GM12878 (cell line): ENCODE results near the gene GIPC1. TPM values are rescaled to one million over a fixed set of nuclear protein-coding genes. Genes with fewer than 3 reads are reported as not detected.

Experiments used
- ATAC-seq: fragments of 200-7000 bp; cut with Tn5 transposase; 3 replicates; pipeline ENCODE4 v1.9.1; 2020; ENCODE audit warnings: mild to moderate bottlenecking, moderate library complexity
- BruUV-seq: library from RNA; stranded (reverse); fragments of 400-500 nt; replicated peaks from 2 replicates; lab custom pipeline; 2021; lab: Mats Ljungman, UMichigan
- CTCF ChIA-PET: fragments of 300-600 bp; sonication (Branson Sonifier 250); formaldehyde crosslinking; extraction: SDS; loops from one replicate; lab custom pipeline; 2021; ENCODE audit warnings: inconsistent platforms; lab: Yijun Ruan, JAX
- POLR2A ChIA-PET: fragments of 350-600 bp; formaldehyde crosslinking; extraction: SDS; loops from one replicate; lab custom pipeline; 2021; ENCODE audit warnings: inconsistent platforms; lab: Charles Lee
- RAD21 ChIA-PET: fragments of 300-600 bp; sonication (Branson Sonifier 250); formaldehyde crosslinking; loops from one replicate; lab custom pipeline; 2023; ENCODE audit warnings: antibody characterized with exemption; ENCODE audit not compliant: unreplicated experiment; lab: Charles Lee
- SMC1A ChIA-PET: fragments of 300-600 bp; sonication (Branson Sonifier 250); formaldehyde crosslinking; loops from one replicate; lab custom pipeline; 2023; ENCODE audit not compliant: unreplicated experiment, uncharacterized antibody; lab: Charles Lee
- DNase-seq: peaks from one replicate; pipeline ENCODE4 v3.0.0-alpha.2; 2011; ENCODE audit warnings: low read depth, low spot score
- FAIRE-seq: peaks from 3 replicates; lab custom pipeline; 2011; peaks lifted over from hg19 to GRCh38; lab: Jason Lieb, UNC
- H2AFZ ChIP-seq: 2 replicates; pipeline ENCODE4 v1.6.0; 2011; ENCODE audit warnings: low read depth, low read length, control low read depth; ENCODE audit not compliant: control insufficient read depth
- H3K27ac ChIP-seq: 2 replicates; pipeline ENCODE4 v1.5.1; 2011; ENCODE audit warnings: control low read depth; ENCODE audit not compliant: control insufficient read depth, insufficient read depth
- H3K27me3 ChIP-seq, 2 experiments: replicated peaks in 1 of 2; 2 replicates each; pipeline versions ENCODE4 v1.6.0 to v1.6.1; 2011; ENCODE audit warnings: low read length in 1 of 2; ENCODE audit not compliant: control insufficient read depth in 2 of 2, insufficient read depth in 2 of 2
- H3K36me3 ChIP-seq, 2 experiments: 2 replicates each; pipeline ENCODE4 v1.5.1; 2011; ENCODE audit warnings: low read length in 1 of 2; ENCODE audit not compliant: control insufficient read depth in 2 of 2, insufficient read depth in 2 of 2
- H3K4me1 ChIP-seq: 2 replicates; pipeline ENCODE4 v1.6.1; 2011; ENCODE audit warnings: mild to moderate bottlenecking, low read length, moderate library complexity, mixed read lengths; ENCODE audit not compliant: control insufficient read depth, insufficient read depth
- H3K4me2 ChIP-seq: 2 replicates; pipeline ENCODE4 v1.6.0; 2011; ENCODE audit warnings: control low read depth; ENCODE audit not compliant: control insufficient read depth, insufficient read depth
- H3K4me3 ChIP-seq: fragments of 200-600 bp; sonication (generic); 2 replicates; pipeline ENCODE4 v1.5.1; 2016
- H3K79me2 ChIP-seq: 2 replicates; pipeline ENCODE4 v1.6.0; 2011; ENCODE audit warnings: low read length; ENCODE audit not compliant: control insufficient read depth, insufficient read depth
- H3K9ac ChIP-seq: 2 replicates; pipeline ENCODE4 v1.8.0; 2011; ENCODE audit warnings: low read length, control low read depth, mixed read lengths; ENCODE audit not compliant: control insufficient read depth, insufficient read depth
- H3K9me3 ChIP-seq: replicated peaks from 3 replicates; pipeline ENCODE4 v1.5.1; 2011; ENCODE audit warnings: mild to moderate bottlenecking, low read length; ENCODE audit not compliant: control insufficient read depth, insufficient read depth
- H4K20me1 ChIP-seq: 2 replicates; pipeline ENCODE4 v1.6.0; 2011; ENCODE audit not compliant: control insufficient read depth, insufficient read depth
- CEBPB ChIP-seq, 2 experiments: fragments of 150-350 bp in 1 of 2; IDR thresholded peaks; 2 replicates each; pipeline ENCODE4 v1.6.1; 2012 to 2014; ENCODE audit warnings: low read depth in 2 of 2, low read length in 2 of 2, borderline replicate concordance in 1 of 2, inconsistent platforms in 1 of 2
- ESRRA ChIP-seq: IDR thresholded peaks from 2 replicates; pipeline ENCODE4 v1.6.1; 2012; ENCODE audit warnings: mild to moderate bottlenecking, low read length, improper control_type of control experiment
- POLR2AphosphoS2 ChIP-seq: IDR thresholded peaks from 2 replicates; pipeline ENCODE4 v1.6.1; 2011; ENCODE audit warnings: low read depth, mild to moderate bottlenecking, low read length, improper control_type of control experiment, moderate library complexity
- ZBED1 ChIP-seq: IDR thresholded peaks from 2 replicates; pipeline ENCODE4 v1.6.1; 2016; ENCODE audit warnings: borderline replicate concordance
- ZNF217 ChIP-seq: fragments of 450-650 bp; IDR thresholded peaks from 2 replicates; pipeline ENCODE4 v1.6.1; 2017; ENCODE audit warnings: antibody characterized with exemption, mild to moderate bottlenecking
- whole genome bisulfite sequencing: methylation state at CpG from one replicate; pipeline ENCODE4 v1.1.6; 2016; ENCODE audit warnings: low lambda C conversion rate; ENCODE audit not compliant: insufficient replicate concordance, insufficient coverage; ENCODE audit errors: missing lambda C conversion rate; 5-methylcytosine and 5-hydroxymethylcytosine counted together
- in situ Hi-C: fragments of 300-500 bp; cut with MboI; formaldehyde crosslinking; loops from 9 replicates; pipeline ENCODE4 v1.14.3; 2018; ENCODE audit warnings: mixed read lengths
- intact Hi-C: fragments of 100-400 bp; cut with micrococcal nuclease; formaldehyde crosslinking; loops from one replicate; pipeline ENCODE4 v1.14.2; 2022; ENCODE audit not compliant: unreplicated experiment
- polyA plus RNA-seq, 11 experiments: library from polyadenylated mRNA; depleted of rRNA in 4 of 11; unstranded in 6 of 11; stranded (reverse) in 5 of 11; fragments of >200 nt; fragmentation: Nextera tagmentation in 4 of 11; fragmentation: Illumina TruSeq in 1 of 11; extraction: Ambion mirVana in 4 of 11; extraction: Trizol in 1 of 11; gene quantifications; 1 replicate in 1 of 11; 2 replicates in 10 of 11; pipeline versions ENCODE4 v1.2.1 to v1.2.3, GENCODE V29; 2011 to 2016; ENCODE audit warnings: inconsistent platforms in 2 of 11, missing spikeins in 2 of 11, low read depth in 1 of 11
- total RNA-seq, 4 experiments: library from RNA; depleted of rRNA in 3 of 4; stranded (reverse); fragments of >200 nt in 3 of 4; fragmentation: Illumina TruSeq in 1 of 4; extraction: Trizol in 1 of 4; gene quantifications; 2 replicates each; pipeline versions ENCODE4 v1.2.1 to v1.2.3, GENCODE V29; 2013 to 2021
- TF ChIP-seq, protein P1 (sequence below): IDR thresholded peaks from 2 replicates; pipeline ENCODE4 v1.6.1; 2012; ENCODE audit warnings: mild to moderate bottlenecking, low read depth, low read length

GIPC1 gene
- total and polyA plus RNA-seq, 10 of the 15 experiments (the other 5 are each of a cell fraction or from before 2014, with no cell fraction given) = 0.47 to 24.1 (median 13.6) TPM

DNA sequence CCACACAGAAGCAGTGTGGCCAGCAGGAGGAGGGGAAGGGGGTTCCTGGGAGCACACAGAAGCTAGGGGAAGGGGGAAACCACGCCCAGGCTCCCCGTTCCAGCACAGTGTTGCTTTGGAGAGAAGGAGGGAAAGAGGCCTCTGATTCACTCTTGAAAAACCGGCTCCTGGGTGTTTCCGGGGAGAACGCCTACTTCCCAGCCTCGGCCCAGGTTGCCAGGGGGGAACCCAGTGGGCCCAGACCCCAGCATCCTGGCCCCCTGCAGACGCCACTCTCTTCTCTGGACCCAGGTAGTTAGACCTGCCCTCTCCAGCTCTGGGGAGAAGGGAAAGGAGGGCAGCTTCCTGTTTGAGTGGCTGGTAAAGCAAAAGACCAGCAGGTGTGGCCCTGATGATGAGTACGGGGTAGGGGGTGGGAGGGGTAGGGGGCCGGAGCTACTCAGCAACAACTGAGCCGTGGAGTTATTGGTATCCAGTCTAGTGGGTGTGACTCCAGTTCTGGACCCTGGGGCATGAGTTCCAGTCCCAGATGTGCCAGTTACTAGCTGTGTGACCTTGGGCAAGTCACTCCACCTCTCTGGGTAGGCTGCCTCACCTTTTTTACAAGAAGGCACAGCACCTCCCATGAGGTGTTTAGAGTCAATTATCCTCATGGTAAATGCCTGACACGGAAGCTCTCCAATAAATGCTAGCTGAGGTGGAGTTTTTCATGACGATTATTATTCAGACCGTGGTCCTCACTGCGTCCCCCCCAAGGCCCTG is 836 bp downstream of the GIPC1 start:
- DNase-seq (no peak), FAIRE-seq (no peak)
- Histone ChIP-seq H4K20me1 (no peaks in the 10 kb centered on the region), H3K4me3 (peak overlapping the region; percentile 80), H3K36me3 (no peaks in the 10 kb centered on the region), H3K79me2 (no peaks in the 10 kb centered on the region), H3K27me3 (no peaks in the 10 kb centered on the region)
- ChIA-PET CTCF (interaction anchor here (0.5 to 2.1 kb wide), 7 partner anchors 9 to 365 kb away, joined by 3 to 10 read pairs (median 5); partner anchors contain the start of gene ASF1B), SMC1A (interaction anchor here (0.6 kb wide), 1 partner anchor 172 kb away, joined by 3 read pairs; no protein-coding TSS in a partner anchor), POLR2A (interaction anchor here (1.0 kb wide), 1 partner anchor 23 kb away, joined by 3 read pairs; the partner anchor contains the start of gene DNAJB1), RAD21 (interaction anchor here (0.6 to 1.2 kb wide), 2 partner anchors 359 to 623 kb away, joined by 3 to 4 read pairs; partner anchors contain the start of gene ASF1B)
- intact Hi-C loops = no loop called here
- no TSS peak for BruUV-seq
- in situ Hi-C loops = no loop called here
- no peak for TF ChIP-seq ZBED1
- TF ChIP-seq, all 136 proteins: peak for 0
- Histone ChIP-seq H3K4me2 (peak overlapping the region; percentile 89), H3K27ac (no peak overlapping the region), H2AFZ (peak overlapping the region; percentile 45), H3K9ac (peak overlapping the region; percentile 47; the same call in 1 of the 2 replicates), H3K9me3 (no peaks in the 10 kb centered on the region), H3K4me1 (peaks cover 2% of the 10 kb centered on the region; the same call in 1 of the 2 replicates)
- 40% methylated on average over 12 of the region's 14 CpGs for WGBS
- ATAC-seq = no peak; the same call in 2 of the 3 replicates

DNA sequence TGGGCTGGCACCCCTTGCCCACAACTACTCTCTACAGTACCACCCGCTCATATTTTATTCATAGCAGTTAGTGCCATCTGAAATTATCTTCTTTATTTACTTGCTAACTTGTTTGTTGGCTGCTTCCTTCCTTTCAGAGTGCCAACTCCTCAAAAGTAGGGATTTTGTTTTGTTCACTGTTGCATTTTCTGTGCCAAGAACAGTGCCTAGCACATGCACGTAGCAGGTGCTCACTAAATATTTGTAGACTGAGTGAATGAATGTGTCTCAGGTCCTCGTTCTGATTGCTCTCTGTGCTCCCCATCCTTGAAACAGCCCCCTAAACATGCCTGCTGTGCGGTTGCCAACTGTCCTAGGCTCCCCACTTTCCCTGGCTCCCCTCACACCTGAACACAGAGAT is 1.5 kb downstream of the GIPC1 start:
- intact Hi-C loops = no loop called here
- SMC1A ChIA-PET = no interaction called here
- peaks cover 2% of the 10 kb centered on the region; the same call in 1 of the 2 replicates for H3K4me1 ChIP-seq
- DNase-seq = no peak
- H3K4me3 ChIP-seq = no peak overlapping the region
- no peaks in the 10 kb centered on the region for H3K79me2 ChIP-seq
- RAD21 ChIA-PET = interaction anchor here (0.6 kb wide), 1 partner anchor 622 kb away, joined by 3 read pairs; no protein-coding TSS in a partner anchor
- ATAC-seq = no peak
- H3K9me3 ChIP-seq = no peaks in the 10 kb centered on the region
- H3K27ac ChIP-seq = no peak overlapping the region
- no peak for FAIRE-seq
- no peak overlapping the region for H2AFZ ChIP-seq
- no peaks in the 10 kb centered on the region for H3K27me3 ChIP-seq
- POLR2A ChIA-PET = no interaction called here
- 75% methylated on average over 4 of the region's 4 CpGs for WGBS
- CTCF ChIA-PET = interaction anchor here (2.1 kb wide), 1 partner anchor 8 kb away, joined by 10 read pairs; no protein-coding TSS in a partner anchor
- no peak overlapping the region for H3K4me2 ChIP-seq
- in situ Hi-C loops = no loop called here
- no peak for TF ChIP-seq ESRRA
- TF ChIP-seq CEBPB (IDR thresholded peaks at IDR 0.05; ENCODE audit: borderline replicate concordance in 1 of 2, low read depth in 2 of 2, low read length in 2 of 2) = no peak
- no peak for TF ChIP-seq POLR2AphosphoS2
- TF ChIP-seq, protein P1, sequence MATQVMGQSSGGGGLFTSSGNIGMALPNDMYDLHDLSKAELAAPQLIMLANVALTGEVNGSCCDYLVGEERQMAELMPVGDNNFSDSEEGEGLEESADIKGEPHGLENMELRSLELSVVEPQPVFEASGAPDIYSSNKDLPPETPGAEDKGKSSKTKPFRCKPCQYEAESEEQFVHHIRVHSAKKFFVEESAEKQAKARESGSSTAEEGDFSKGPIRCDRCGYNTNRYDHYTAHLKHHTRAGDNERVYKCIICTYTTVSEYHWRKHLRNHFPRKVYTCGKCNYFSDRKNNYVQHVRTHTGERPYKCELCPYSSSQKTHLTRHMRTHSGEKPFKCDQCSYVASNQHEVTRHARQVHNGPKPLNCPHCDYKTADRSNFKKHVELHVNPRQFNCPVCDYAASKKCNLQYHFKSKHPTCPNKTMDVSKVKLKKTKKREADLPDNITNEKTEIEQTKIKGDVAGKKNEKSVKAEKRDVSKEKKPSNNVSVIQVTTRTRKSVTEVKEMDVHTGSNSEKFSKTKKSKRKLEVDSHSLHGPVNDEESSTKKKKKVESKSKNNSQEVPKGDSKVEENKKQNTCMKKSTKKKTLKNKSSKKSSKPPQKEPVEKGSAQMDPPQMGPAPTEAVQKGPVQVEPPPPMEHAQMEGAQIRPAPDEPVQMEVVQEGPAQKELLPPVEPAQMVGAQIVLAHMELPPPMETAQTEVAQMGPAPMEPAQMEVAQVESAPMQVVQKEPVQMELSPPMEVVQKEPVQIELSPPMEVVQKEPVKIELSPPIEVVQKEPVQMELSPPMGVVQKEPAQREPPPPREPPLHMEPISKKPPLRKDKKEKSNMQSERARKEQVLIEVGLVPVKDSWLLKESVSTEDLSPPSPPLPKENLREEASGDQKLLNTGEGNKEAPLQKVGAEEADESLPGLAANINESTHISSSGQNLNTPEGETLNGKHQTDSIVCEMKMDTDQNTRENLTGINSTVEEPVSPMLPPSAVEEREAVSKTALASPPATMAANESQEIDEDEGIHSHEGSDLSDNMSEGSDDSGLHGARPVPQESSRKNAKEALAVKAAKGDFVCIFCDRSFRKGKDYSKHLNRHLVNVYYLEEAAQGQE = no peak
- no peak for TF ChIP-seq ZNF217
- no peaks in the 10 kb centered on the region for H4K20me1 ChIP-seq
- no peaks in the 10 kb centered on the region for H3K36me3 ChIP-seq
- TSS peak; percentile 60 for BruUV-seq
- H3K9ac ChIP-seq = no peak overlapping the region
